Measurements from ENCODE around the gene CD58.

The CD58 gene

DNA sequence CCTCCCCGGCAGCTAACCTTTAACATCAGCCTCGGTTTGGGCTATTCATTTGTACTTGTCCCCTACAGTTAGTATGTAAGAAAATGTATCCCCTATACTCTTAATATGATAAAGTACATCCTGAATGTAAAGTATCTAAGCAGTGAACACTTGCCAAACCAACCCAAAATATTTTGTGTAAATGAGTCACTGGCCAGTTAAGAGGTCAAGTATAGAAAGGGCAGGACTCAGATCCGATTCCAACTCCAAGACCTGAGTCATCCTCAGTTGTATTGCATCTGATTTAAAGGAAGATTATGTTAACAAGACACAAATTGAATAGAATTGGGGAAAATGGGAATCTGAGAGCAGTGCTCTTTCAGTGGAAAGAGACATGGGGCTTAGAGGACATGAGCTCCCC lies 84.4 kb downstream of the CD58 start:
- TF ChIP-seq BCL11A (tag by site-specific recombination; IDR thresholded peaks at IDR 0.05; ENCODE audit: low read depth) = no peak
- TF ChIP-seq ZNF169 (tag by site-specific recombination; IDR thresholded peaks at IDR 0.05) = no peak
- TF ChIP-seq ZNF24 (tag by site-specific recombination; IDR thresholded peaks at IDR 0.05) = no peak
- TF ChIP-seq, protein P1, sequence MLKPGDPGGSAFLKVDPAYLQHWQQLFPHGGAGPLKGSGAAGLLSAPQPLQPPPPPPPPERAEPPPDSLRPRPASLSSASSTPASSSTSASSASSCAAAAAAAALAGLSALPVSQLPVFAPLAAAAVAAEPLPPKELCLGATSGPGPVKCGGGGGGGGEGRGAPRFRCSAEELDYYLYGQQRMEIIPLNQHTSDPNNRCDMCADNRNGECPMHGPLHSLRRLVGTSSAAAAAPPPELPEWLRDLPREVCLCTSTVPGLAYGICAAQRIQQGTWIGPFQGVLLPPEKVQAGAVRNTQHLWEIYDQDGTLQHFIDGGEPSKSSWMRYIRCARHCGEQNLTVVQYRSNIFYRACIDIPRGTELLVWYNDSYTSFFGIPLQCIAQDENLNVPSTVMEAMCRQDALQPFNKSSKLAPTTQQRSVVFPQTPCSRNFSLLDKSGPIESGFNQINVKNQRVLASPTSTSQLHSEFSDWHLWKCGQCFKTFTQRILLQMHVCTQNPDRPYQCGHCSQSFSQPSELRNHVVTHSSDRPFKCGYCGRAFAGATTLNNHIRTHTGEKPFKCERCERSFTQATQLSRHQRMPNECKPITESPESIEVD (tag by site-specific recombination; IDR thresholded peaks at IDR 0.05) = no peak
- TF ChIP-seq ZNF843 (tag by site-specific recombination; IDR thresholded peaks at IDR 0.05) = no peak
- TF ChIP-seq ZNF791 (tag by site-specific recombination; IDR thresholded peaks at IDR 0.05) = no peak
- no peak for TF ChIP-seq ZNF48 (tag by site-specific recombination; IDR thresholded peaks at IDR 0.05)
- TF ChIP-seq ZSCAN16 (tag by site-specific recombination; IDR thresholded peaks at IDR 0.05) = no peak
- TF ChIP-seq, protein P2, sequence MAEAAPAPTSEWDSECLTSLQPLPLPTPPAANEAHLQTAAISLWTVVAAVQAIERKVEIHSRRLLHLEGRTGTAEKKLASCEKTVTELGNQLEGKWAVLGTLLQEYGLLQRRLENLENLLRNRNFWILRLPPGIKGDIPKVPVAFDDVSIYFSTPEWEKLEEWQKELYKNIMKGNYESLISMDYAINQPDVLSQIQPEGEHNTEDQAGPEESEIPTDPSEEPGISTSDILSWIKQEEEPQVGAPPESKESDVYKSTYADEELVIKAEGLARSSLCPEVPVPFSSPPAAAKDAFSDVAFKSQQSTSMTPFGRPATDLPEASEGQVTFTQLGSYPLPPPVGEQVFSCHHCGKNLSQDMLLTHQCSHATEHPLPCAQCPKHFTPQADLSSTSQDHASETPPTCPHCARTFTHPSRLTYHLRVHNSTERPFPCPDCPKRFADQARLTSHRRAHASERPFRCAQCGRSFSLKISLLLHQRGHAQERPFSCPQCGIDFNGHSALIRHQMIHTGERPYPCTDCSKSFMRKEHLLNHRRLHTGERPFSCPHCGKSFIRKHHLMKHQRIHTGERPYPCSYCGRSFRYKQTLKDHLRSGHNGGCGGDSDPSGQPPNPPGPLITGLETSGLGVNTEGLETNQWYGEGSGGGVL (tag by site-specific recombination; IDR thresholded peaks at IDR 0.05) = no peak
- TF ChIP-seq ZEB2 (tag by site-specific recombination; IDR thresholded peaks at IDR 0.05) = no peak
- no peak for TF ChIP-seq ZNF747 (tag by site-specific recombination; IDR thresholded peaks at IDR 0.05)
- no peak for TF ChIP-seq ZBTB21 (tag by site-specific recombination; IDR thresholded peaks at IDR 0.05)
- TF ChIP-seq ZNF776 (tag by site-specific recombination; IDR thresholded peaks at IDR 0.05; ENCODE audit: borderline replicate concordance) = no peak
- no peak for TF ChIP-seq SP3 (tag by site-specific recombination; IDR thresholded peaks at IDR 0.05)
- no peak for TF ChIP-seq ZFP3 (tag by site-specific recombination; IDR thresholded peaks at IDR 0.05; ENCODE audit: low read depth)
- TF ChIP-seq ZNF670 (tag by site-specific recombination; IDR thresholded peaks at IDR 0.05; ENCODE audit: low read depth) = no peak
- TF ChIP-seq ZNF350 (tag by site-specific recombination; IDR thresholded peaks at IDR 0.05) = no peak
- TF ChIP-seq ZNF23 (tag by site-specific recombination; IDR thresholded peaks at IDR 0.05; ENCODE audit: borderline replicate concordance) = no peak
- no peak for TF ChIP-seq ZNF768 (tag by site-specific recombination; IDR thresholded peaks at IDR 0.05)
- TF ChIP-seq, protein P3, sequence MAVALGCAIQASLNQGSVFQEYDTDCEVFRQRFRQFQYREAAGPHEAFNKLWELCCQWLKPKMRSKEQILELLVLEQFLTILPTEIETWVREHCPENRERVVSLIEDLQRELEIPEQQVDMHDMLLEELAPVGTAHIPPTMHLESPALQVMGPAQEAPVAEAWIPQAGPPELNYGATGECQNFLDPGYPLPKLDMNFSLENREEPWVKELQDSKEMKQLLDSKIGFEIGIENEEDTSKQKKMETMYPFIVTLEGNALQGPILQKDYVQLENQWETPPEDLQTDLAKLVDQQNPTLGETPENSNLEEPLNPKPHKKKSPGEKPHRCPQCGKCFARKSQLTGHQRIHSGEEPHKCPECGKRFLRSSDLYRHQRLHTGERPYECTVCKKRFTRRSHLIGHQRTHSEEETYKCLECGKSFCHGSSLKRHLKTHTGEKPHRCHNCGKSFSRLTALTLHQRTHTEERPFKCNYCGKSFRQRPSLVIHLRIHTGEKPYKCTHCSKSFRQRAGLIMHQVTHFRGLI (tag by site-specific recombination; IDR thresholded peaks at IDR 0.05) = no peak
- POLR2A ChIA-PET = interaction anchor here (1.1 kb wide), 1 partner anchor 347 kb away, joined by 7 read pairs; no protein-coding TSS in a partner anchor
- H3K36me3 ChIP-seq (ENCODE audit: control insufficient read depth in 2 of 2, insufficient read depth in 1 of 2, low read length in 2 of 2) = no peaks in the 10 kb centered on the region
- H3K27ac ChIP-seq (ENCODE audit: extremely low read depth, low read depth, low read length) = no peak overlapping the region
- H3K9me3 ChIP-seq (ENCODE audit: control insufficient read depth, insufficient read depth, low read depth, low read length) = no peaks in the 10 kb centered on the region
- CTCF ChIA-PET = interaction anchor here (0.6 to 10.8 kb wide), 21 partner anchors 11 to 419 kb away, joined by 3 to 331 read pairs (median 8); no protein-coding TSS in a partner anchor
- H3K4me1 ChIP-seq (ENCODE audit: control insufficient read depth, insufficient read depth, low read length) = no peaks in the 10 kb centered on the region
- H3K4me3 ChIP-seq (ENCODE audit: low read depth, low read length) = no peak overlapping the region

DNA sequence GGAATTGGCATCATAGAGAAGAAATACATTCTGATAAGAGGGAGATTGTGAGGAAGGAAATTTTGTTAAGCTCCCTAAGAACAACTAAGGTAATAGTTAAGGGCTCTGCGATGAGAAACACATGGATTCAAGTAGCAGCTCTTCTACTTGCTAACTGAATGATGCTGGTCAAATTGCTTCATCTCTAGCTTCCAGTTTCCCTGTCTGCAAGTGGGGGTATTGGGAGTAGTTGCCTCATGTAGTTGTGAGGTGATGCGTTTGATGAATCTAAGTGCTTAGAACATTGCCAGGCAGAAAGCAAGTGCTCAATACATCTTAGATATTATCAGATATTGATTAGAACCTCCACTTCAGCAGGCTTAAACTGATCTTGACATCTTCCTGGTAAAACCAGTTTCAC lies 84.8 kb downstream of the CD58 start:
- ChIA-PET POLR2A (interaction anchor here (0.5 to 1.2 kb wide), 4 partner anchors 13 to 347 kb away, joined by 3 to 7 read pairs (median 4); no protein-coding TSS in a partner anchor), CTCF (interaction anchor here (0.6 to 10.8 kb wide), 49 partner anchors 10 to 1234 kb away, joined by 3 to 331 read pairs (median 6); no protein-coding TSS in a partner anchor)
- no peak for TF ChIP-seq ZNF654 (tag by site-specific recombination; IDR thresholded peaks at IDR 0.05; ENCODE audit: low read depth)
- no peak for TF ChIP-seq ZNF555 (tag by site-specific recombination; conservative IDR thresholded peaks at IDR 0.05)
- no peak for TF ChIP-seq IKZF3 (tag by site-specific recombination; IDR thresholded peaks at IDR 0.05)
- H3K4me1 ChIP-seq (ENCODE audit: control insufficient read depth, insufficient read depth, low read length) = no peaks in the 10 kb centered on the region
- no peak overlapping the region for H3K4me3 ChIP-seq (ENCODE audit: low read depth, low read length)
- no peaks in the 10 kb centered on the region for H3K9me3 ChIP-seq (ENCODE audit: control insufficient read depth, insufficient read depth, low read depth, low read length)
- H3K27ac ChIP-seq (ENCODE audit: extremely low read depth, low read depth, low read length) = no peak overlapping the region
- no peaks in the 10 kb centered on the region for H3K36me3 ChIP-seq (ENCODE audit: control insufficient read depth in 2 of 2, insufficient read depth in 1 of 2, low read length in 2 of 2)

Data from HEK293 (cell line).